OCI-LY7 (cell line): ENCODE data around the gene YKT6.

Source experiments
- EZH2phosphoT487 ChIP-seq: fragments of 200-600 bp; sonication (generic); IDR thresholded peaks from 2 replicates; pipeline ENCODE4 v1.6.1; 2018; ENCODE audit warnings: low read depth, borderline replicate concordance, mild to moderate bottlenecking, mixed run types, antibody characterized with exemption, low read length, moderate library complexity, mixed read lengths
- TF ChIP-seq, protein P1 (sequence below): fragments of 200-600 bp; sonication (generic); conservative IDR thresholded peaks from 2 replicates; pipeline ENCODE4 v1.5.1; 2014; ENCODE audit warnings: mild to moderate bottlenecking, antibody characterized with exemption, low read length, moderate library complexity, mixed read lengths

DNA sequence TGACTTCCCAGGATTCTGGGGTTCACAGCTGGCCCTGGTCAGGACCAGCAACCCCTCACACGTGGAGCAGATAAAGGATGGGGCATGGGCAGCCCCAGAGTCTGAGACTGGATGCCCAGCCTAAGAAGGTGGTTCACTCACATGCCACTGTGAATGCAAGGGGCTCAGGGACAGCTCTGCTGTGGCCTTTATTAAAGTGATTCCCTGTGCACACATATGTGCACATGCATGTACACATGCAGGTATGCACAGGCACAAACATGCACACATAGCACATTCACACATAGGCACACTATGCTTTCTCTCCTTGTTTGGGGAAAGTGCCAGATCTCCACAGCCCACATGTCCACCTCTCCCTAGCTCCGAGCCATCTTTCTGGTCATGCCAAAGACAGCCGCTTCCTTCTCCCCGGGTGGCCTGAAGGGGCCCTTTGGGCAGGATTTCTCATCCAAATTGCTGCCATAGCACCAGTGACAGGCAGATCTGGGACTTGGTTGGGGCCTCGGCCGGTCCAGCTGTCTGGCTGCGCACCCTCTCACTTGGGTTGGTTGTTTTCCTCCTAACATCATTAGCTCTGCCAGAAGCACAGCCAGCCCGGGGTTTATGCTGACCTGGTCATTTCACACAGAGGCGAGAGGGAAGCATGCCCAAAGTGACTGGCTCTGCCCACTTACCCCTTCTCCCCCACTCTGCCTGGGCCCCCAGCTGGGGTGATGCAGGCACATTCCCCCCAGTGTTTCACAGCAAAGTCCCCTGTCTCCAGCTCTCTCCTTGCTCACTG lies 13.0 kb upstream of the YKT6 start:
- TF ChIP-seq, protein P1, sequence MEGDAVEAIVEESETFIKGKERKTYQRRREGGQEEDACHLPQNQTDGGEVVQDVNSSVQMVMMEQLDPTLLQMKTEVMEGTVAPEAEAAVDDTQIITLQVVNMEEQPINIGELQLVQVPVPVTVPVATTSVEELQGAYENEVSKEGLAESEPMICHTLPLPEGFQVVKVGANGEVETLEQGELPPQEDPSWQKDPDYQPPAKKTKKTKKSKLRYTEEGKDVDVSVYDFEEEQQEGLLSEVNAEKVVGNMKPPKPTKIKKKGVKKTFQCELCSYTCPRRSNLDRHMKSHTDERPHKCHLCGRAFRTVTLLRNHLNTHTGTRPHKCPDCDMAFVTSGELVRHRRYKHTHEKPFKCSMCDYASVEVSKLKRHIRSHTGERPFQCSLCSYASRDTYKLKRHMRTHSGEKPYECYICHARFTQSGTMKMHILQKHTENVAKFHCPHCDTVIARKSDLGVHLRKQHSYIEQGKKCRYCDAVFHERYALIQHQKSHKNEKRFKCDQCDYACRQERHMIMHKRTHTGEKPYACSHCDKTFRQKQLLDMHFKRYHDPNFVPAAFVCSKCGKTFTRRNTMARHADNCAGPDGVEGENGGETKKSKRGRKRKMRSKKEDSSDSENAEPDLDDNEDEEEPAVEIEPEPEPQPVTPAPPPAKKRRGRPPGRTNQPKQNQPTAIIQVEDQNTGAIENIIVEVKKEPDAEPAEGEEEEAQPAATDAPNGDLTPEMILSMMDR: no peak
- no peak for TF ChIP-seq EZH2phosphoT487
